Measurements from ENCODE around the gene LSS.
"Not testable (repeated sequence)": the region's sequence is repeated elsewhere in the genome, so short reads cannot be mapped to it uniquely, and the experiment has no call there.

Gene LSS

DNA sequence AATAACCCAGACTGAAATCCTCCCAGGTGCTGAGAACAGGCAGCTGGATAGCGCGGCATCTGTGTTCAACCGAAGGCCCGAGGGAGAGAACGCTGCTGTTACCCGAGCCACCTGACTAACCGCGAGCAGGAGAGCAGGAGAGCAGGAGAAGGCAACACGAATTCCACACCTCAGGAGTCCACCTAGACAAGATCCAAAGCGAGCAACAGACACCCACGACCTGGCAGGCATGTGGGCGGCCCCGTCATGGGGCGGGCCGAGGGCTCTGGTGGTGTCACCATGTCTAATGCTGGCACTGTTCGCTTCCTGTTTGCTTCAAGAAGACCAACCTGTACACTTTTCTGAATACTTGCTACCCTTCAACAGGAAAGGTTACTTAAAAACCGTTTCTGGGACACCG, 23.4 kb downstream of the LSS start:
- DNase-seq = no peak

DNA sequence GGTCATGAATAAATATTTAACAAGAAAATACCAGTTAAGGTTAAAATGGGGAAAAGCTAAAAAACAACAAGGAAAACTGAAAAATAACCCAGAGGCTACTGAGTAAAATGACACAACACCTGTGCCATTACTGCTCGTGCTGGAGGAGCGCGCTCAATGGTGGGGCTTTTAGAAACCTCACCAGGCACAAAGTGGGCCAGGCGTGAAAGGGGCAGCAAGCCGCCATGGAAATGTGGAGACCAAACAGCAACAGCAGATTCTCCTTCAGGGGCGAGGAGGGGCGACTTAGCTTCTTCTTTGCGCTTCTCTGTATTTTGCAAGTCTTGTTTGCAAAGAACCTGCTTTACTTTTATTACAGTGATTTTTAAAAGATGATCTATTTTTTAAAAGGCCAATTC, 25.4 kb downstream of the LSS start:
- DNase-seq = no peak

DNA sequence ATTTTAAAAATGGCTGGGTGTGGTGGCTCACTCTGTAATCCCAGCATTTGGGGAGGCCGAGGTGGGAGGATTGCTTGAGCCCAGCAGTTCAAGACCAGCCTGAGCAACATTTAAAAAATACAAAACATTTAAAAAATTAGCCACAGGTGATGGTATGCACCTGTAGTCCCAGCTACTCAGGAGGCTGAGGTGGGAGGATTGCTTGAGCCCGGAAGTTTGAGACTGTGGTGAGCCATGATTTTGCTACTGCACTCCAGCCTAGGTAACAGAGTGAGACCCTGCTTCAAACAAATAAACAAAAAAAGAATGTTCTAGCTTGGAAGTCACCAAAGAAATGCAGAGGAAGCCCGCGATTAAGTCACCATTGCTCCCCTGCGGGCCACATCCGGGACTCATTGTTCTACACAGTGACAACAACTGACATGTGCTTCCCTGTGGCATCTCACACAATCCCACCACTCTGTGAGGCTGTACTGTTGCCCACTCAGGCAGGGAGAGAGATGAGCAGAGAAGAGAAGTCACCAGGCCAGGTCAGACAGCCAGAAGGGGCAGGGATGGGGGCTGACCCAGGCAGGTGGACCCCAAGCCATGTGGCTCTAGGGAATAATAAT, 25.9 kb downstream of the LSS start:
- DNase-seq = no peak

DNA sequence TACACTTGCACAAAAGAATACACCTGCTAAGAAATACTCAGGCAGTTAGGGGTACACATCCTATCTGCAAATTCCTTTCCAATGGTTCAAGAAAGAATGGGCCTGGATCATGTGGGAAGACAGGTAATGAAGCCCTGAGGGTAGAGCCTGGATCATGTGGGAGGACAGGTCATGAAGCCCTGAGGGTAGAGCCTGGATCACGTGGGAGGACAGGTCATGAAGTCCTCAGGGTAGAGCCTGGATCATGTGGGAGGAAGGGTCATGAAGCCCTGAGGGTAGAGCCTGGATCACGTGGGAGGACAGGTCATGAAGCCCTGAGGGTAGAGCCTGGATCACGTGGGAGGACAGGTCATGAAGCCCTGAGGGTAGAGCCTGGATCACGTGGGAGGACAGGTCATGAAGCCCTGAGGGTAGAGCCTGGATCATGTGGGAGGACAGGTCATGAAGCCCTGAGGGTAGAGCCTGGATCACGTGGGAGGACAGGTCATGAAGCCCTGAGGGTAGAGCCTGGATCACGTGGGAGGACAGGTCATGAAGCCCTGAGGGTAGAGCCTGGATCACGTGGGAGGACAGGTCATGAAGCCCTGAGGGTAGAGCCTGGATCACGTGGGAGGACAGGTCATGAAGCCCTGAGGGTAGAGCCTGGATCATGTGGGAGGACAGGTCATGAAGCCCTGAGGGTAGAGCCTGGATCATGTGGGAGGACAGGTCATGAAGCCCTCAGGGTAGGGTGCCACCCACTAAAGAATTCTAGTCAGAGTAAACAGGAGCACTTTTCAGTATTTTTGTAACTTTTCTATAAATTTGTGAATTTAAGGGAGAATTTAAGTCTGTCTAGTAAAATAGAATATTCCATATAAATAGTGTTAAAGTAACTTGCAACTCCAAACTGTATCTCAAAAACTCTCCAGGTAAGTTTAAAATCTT, 27.4 kb downstream of the LSS start:
- not testable (repeated sequence) for DNase-seq

DNA sequence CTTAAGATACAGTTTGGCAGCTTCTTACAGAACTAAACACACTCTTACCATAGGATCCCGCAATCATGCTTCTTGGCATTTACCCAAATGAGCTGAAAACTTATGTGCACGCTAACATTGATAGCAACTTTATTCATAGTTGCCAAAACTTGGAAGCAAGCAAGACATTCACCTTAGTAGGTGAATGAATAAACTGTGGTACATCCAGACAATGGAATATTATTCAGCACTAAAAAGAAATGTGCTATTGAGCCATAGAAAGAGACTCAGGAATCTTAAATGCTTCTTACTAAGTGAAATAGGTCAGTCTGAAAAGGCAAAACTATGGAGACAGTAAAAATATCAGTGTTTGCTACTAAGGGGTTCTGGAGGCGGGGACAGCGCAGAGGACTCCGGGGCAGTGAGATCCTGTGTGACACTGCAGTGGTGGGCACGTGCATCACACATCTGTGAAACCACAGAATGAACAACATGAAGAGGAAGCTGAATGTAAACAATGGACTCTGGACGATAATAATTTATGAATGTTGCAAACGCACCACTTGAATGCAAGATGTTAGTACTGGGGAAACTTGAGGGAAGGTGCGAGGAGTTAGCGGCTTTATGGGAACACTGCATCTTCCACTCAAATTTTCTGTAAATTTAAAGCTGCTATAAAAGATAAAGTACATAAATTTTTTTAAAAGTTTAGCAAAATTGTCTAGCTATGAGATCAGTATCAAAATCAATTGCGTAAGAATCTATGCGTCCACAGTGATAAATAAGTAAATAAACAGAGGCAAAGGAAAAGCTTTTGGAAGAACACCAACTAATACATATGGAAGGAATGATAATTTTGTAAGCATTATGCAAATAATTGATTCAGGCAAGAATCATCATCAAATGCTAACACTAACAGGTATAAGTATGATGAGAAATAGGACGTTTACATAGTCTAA, 28.9 kb downstream of the LSS start:
- DNase-seq = no peak

DNA sequence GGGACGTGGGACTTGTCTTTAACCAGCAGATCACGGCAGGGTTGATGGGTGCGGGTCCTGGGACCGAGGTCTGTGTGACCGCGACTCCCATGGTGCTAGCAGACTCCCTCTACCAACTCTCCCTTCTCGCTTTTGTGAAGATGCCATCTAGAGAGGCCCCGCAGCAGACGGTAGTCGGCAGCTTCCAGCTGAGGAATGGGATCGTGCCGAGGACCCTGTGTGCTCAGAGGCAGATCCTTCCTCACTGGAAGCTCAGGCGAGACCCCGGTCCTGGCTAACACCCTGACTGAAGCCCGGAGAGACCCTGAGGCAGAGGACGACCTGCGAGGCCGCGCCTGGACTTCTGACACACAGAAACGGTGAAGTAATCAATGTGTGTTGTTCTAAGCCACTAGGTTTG, 31.8 kb downstream of the LSS start:
- DNase-seq = no peak

DNA sequence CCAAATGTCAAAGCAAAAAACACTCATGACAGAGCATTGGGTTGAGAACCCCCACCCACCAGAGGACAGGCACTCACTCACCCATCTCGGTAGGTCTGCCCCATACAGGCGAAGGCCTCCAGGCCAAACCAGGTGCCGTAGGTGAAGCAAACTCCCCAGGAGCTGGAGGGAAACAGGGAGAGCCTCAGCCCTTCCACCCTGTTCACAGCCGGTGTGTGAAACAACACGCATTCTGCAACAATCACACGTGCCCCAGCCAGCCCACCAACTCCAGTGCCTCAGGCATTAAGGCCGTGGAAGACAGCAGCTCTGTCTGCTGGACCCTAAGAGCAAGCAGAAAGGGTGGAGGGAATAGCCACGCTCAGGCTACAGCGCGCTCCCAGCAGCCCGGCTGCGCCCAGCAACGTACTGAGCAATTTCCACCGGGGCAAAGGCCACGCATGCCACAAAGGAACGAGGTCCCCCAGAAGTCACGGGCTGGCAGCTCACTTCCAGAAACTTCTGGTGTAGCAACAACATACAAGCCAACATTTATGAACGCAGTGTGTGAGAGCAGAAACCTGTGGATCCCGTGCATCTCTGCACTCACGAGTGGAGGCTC, 32.9 kb downstream of the LSS start:
- no peak for DNase-seq

DNA sequence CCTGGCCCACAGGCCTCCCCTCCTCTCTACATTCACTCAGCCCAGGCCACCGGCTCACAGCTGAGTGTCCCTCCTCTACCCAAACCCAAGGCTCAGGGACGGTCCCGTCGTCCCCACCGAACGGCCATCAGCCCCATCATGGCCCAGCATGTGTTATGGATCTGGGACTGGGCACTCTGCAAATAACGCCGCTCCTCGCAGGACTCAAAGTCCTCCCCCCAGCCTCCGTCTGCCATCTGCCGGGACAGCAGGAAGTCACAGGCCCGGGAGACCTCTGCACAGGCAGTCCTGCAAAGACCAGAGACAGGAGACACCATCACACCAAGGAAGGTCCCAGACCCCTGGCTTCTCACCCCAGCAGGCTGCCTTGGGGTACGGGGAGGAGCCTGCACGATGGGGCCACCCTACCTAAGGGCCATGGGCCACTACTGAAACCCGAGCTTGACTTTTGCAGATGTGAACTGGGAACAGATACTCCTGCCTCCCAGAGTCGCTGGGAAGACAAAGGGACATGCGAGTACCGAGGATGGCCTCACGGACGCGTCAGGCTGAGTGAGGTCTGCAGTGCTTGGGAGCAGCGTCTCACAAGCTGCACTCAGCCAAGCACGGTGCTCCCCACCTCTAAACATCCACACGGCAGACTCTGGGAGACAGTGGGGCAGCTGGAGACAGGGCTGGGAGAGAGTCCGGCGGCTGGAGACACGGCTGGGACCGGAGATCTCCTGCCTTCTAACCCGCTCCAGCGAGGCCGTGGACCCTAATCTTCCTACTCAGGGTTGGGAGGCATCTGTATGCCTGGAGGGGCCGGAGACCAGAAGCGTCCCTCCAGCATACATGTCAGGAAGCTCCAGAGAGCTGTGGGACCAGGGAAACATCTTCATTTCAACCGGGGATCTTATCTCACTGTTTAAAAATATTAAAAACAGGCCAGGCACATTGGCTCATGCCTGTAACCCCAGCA, 33.9 kb downstream of the LSS start:
- no peak for DNase-seq

DNA sequence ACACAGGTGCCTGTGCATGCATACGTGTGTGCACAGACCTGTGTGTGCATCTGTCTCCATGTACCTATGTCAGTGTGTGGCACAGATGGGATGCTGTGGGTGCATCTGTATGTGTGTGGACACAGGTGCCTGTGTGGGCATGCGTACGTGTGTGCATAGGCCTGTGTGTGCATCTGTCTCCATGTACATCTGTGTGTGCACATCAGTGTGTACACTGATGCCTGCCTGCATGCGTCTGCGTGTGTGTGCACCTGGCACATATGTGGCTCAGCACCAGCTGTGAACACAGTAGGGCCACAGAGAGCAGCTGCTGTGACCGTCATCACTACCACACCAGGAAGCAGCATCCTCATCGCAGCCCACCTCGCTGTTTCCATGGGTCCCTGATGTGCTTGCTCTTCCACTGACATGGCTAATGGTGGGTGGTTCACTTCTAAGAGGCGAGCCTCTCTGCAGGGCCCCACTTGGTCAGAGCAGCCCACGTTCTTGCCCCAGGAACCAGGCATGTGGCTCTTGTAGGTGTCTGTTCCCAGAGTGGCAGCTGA, 34.7 kb downstream of the LSS start:
- no peak for DNase-seq

DNA sequence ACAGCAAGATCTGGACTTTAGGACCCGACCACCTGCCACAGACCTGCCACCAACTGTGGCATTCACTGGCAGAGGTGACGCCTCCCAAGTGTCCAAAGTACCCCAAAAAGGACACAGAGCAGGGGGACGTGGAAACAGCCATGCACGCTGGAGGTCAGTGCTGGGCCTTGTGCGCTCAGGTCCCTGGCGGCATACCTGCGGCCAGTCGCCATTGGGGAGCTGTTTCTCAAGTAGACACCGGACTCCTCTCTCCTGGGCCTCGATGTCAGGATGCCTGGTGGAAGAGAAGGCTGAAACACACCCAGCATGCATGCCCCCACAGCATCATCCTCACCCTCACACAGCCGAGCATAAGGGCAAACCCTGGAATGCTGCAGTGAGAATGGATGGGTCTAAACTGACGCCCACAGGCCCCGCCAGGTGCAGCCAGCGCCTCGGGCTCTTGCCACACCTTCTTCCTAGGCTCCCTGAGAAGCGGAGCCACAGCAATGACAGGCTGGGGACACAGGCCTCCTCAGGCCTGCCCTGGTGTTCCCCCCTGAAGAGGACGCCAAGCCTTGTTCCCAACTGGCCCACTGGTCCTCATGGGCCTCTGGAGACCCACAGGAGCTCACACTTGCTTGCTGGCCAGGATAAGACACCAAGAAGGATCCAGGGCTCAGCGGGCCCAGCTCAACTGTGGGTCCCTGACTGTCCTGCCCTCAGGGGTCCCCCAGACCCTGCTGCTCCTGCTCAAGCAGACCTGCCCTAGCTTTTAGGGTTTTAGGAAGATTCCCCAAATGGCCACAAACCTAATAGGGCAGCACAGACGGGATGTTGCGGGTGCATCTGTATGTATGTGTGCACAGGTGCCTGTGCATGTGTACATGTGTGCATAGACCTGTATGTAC, 36.6 kb downstream of the LSS start:
- no peak for DNase-seq

DNA sequence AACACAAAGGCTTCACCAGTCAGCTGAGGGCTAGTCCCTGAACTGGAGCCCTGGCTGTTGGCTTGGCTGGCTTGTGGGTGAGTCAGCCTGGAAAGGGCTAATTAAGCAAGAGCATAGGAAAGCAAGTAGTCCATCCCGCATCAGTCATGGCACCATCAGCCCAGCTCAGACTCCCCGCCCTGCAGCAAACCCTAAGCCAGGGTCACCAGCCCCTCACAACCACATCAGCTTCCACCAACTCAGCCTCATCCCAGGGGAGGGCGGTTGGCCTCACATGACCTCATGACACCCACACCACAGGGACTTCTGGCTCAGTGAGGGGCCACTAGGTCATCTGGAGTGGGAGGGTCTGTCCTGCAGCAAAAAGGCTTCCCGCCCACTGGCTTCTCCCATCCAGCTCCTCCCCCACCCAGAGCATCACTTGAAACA, 37.3 kb downstream of the LSS start:
- DNase-seq = no peak

DNA sequence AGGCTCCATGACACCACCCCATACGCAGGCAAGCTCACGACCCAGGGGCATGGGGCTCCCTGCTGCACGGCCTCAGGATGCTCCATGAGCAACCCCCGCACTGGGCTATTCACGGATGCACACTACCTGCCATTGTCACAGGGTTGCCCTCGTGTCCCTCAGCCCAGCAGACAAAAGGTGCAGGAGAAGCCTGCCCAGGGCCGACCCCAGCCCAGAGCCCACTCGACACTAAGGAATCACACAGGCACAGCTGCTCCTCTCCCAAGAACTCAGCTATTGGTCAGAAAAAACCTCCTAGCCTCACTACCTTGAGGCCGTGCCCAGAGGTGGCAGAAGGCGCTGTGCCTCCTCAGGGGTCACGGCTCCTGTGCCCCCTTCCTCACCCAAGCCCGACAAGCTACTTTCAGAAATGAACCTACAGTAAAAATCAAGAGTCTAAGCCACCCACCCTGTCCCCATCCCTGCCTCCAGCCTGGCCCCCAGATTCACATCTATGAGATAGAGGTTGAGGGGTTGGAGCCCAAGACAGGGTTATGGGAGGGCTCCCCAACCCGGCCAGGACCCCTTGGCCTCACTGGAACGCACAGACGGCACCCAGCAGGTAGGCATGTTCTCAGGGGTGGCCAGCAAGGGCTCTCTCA, 38.0 kb downstream of the LSS start:
- DNase-seq = no peak

DNA sequence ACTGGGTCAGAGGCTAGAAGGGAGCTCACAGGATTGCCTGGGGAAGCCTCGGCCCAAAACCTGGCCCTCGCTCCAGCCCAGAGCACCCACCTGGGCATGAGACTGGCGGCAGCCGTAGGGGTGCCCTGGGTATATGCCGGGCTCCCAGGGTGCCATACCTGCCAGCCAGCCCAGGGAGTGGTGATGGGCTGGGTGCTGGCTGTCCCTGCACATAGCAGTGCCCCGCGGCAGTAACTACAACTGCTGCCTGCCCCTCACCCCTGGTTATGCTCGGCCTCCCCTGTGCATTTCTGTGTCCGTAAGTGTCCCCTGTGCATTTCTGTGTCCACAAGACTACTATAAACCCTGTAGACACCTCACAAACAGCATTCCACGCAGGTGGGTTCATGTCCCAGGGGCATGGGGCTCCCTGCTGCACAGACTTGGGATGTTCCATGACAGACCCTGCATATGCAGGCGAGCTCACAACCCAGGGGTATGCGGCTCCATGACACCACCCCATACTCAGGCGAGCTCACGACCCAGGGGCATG, 38.5 kb downstream of the LSS start:
- no peak for DNase-seq

DNA sequence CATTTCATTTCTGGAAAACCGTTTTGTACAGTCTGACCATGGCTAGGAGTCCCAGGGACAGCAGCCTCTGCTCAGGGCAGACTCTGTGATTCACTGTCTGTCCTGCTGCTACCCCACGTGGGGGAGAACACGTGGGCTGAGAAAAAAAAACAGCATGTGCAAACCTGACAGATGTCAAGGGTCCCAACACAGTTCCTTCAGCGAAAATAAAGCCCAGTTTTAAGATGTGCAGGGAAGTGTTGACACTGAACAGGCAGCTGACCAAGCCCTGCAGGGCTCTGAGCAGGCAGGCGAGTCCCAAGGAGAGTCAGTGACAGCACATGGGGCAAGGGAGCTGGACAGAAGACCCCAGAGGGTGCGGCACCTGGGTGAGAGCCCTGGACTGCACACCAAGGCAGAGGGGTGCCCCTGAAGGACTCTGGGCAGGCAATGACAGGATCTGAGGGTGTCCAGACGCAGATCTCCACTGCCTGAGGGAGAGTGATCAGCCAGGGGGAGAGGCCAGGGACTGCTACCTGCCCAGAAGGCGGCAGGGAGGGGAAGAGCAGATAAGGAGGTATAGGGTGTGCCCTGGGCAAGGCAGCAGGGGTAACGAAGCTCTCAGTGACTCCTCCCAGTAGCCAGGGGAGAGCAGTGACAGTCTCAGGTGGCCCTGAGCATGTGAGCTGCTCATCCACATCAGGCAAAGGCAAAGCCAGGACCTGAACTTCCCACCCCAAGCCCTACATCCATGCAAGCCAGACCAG, 39.2 kb downstream of the LSS start:
- no peak for DNase-seq

DNA sequence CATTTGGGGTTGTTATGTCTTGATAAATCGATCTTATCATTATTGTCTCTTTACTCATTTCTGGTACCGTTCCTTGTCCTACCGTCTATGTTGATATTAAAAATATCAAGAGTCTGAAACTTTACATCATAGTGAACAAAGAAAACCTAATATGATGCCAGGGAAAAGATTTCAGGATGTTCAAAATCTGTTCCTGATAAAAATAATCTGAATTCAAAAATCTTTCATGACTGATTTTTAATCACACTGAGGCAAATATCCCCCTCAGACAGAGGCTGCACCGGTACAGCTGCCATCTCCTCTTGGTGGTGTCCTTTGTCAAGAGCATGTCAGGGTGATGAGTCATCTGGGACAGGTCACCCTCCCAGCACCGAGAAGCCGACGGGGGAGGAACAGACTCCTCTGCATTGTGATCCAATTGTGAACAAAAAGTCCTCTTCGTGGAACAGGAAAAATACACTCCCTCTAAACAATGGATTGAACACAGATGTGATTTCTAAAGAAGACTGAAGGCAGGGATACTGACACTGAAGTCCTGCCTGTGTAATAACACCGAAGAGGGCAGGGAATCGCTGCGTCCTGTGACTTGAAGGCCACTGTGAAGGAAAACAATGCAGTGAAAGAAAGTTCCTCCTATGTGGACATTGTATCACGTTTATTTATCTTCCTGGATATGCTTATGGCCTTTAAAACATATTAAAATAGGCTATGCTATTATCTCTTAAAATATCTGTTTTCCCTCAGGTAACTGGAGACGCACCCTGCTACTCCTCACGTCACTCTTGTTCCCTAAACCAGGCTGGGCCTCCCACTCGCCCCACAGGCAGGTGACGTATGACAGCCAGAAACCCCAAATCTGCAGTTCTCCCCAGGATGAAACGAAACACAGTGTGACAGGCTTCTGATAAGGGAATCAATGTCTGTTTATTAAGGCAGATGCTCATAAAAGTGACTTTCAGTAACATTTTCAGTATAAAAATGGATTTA, 40.1 kb downstream of the LSS start:
- no peak for DNase-seq

DNA sequence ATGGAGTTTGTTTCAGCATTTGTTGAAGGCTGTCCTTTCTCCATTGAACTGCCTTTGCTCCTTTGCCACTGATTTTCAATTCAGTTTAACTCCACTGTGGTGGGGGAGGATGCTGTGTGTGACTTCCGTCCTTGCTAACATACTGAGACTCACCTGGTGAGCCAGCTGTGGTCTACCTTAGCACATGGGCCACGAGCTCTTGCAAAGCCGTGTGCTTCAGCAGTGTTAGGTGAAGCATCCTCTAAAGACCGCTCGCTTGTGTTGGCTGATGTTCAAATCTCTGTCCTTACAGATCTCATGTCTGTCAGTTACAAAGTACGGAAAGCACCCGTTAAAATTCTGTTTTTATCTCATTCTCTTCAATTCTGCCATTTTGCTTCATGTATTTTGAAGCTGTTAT, 40.8 kb downstream of the LSS start:
- DNase-seq = no peak

DNA sequence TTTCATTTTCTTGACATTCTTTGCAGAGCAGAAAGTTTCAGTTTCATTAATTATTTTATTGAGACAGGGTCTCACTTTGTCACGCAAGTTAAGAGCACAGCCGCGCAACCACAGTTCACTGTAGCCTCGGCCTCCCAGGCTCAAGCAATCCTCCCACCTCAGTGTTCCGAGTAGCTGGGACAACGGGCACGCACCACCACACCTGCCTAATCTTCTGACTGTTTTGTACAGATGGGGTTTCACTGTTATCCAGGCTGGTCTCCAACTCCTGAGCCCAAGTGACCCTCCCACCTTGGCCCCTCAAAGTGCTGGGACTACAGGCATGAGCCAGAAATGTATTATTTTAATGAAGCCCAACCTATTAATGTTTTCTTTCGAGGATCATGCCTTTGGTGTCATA, 41.3 kb downstream of the LSS start:
- DNase-seq = no peak

DNA sequence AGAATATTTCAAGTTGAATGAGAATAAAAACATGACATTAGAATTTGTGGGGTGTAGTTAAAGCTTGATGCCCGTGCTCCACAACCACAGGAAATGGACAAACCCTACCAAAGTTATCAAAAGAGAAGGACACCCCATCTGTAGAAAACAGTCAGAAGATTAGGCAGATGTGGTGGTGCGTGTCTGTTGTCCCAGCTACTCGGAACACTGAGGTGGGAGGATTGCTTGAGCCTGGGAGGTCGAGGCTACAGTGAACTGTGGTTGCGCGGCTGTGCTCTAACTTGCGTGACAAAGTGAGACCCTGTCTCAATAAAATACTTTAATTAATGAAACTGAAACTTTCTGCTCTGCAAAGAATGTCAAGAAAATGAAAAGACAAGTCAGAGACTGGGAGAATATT, 42.9 kb downstream of the LSS start:
- no peak for DNase-seq

All from stimulated activated CD4-positive, alpha-beta T cell treated with anti-CD3 and anti-CD28 coated beads, Interleukin-15, amount 100 ng/mL, for 24 hours (primary cell).